GM18502 (cell line): ENCODE results near the gene RSRP1.
"Not testable (repeated sequence)": the region's sequence is repeated elsewhere in the genome, so short reads cannot be mapped to it uniquely, and the experiment has no call there.

Experiments used
- ATAC-seq: cut with Tn5 transposase; IDR thresholded peaks from one replicate; pipeline ENCODE4 v1.9.1; 2021; ENCODE audit warnings: mild to moderate bottlenecking; ENCODE audit not compliant: unreplicated experiment, poor library complexity

The RSRP1 gene

GRCh38 chr1:25259813-25260212, 12.6 kb upstream of the RSRP1 start:
- ATAC-seq = not testable (repeated sequence)

- ATAC-seq = no peak
Observed at GRCh38 chr1:25257196-25257595, 9.9 kb upstream of the RSRP1 start.

- no peak for ATAC-seq
Observed at GRCh38 chr1:25256578-25256965, 9.3 kb upstream of the RSRP1 start.

- ATAC-seq = no peak
Observed at GRCh38 chr1:25255706-25256577, 8.7 kb upstream of the RSRP1 start.

- no peak for ATAC-seq
Observed at GRCh38 chr1:25253911-25254310, 6.7 kb upstream of the RSRP1 start.

- ATAC-seq = peak; percentile 49
Observed at GRCh38 chr1:25247829-25248754, 838 bp upstream of the RSRP1 start.

GRCh38 chr1:25246600-25247023, 642 bp downstream of the RSRP1 start:
- peak; percentile 17 for ATAC-seq

GRCh38 chr1:25245809-25246599, 1.2 kb downstream of the RSRP1 start:
- no peak for ATAC-seq

GRCh38 chr1:25245393-25245792, 1.9 kb downstream of the RSRP1 start:
- no peak for ATAC-seq

GRCh38 chr1:25243907-25244306, 3.3 kb downstream of the RSRP1 start:
- no peak for ATAC-seq

GRCh38 chr1:25239681-25240541, 7.3 kb downstream of the RSRP1 start:
- ATAC-seq = peak; percentile 78

GRCh38 chr1:25238046-25238445, 9.2 kb downstream of the RSRP1 start:
- no peak for ATAC-seq

- ATAC-seq = not testable (repeated sequence)
Observed at GRCh38 chr1:25236261-25236660, 11.0 kb downstream of the RSRP1 start.

- ATAC-seq = not testable (repeated sequence)
Observed at GRCh38 chr1:25235411-25235810, 11.8 kb downstream of the RSRP1 start.

GRCh38 chr1:25232866-25233784, 14.1 kb downstream of the RSRP1 start:
- ATAC-seq = peak; percentile 62

- ATAC-seq = peak; percentile 78
Observed at GRCh38 chr1:25232027-25232865, 15.0 kb downstream of the RSRP1 start, which contains the start of gene SYF2. Gene SYF2, minus strand, starts transcription at chr1:25232502. Its CDS starts 35 bp downstream, at chr1:25232467.

GRCh38 chr1:25223471-25223870, 23.8 kb downstream of the RSRP1 start:
- no peak for ATAC-seq
